ENCODE measurements around the gene KCTD2.

DNA sequence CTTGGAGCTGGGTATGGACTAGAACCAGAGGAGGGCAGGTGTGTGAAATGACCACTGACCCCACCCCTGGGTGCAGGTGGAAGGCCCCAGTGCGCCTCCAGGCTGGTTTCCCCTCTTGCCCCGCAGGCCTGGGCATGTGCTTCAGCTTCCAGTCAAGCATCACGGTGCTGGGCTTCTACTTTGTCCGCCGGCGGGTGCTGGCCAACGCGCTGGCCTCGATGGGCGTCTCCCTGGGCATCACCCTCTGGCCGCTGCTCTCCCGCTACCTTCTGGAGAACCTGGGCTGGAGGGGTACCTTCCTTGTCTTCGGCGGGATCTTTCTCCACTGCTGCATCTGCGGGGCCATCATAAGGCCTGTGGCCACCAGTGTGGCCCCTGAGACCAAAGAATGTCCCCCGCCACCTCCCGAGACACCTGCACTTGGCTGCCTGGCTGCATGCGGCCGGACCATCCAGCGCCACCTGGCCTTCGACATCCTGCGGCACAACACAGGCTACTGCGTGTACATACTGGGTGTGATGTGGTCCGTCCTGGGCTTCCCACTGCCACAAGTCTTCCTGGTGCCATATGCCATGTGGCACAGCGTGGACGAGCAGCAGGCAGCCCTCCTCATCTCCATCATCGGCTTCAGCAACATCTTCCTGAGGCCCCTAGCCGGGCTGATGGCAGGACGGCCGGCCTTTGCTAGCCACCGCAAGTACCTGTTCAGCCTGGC, 53.0 kb downstream of the KCTD2 start:
- TF ChIP-seq POLR2A (IDR thresholded peaks at IDR 0.05; ENCODE audit: extremely low read depth, insufficient read length) (no peak), MYC (IDR thresholded peaks at IDR 0.05; ENCODE audit: low read depth, low read length) (no peak)
- TF ChIP-seq, protein P1, sequence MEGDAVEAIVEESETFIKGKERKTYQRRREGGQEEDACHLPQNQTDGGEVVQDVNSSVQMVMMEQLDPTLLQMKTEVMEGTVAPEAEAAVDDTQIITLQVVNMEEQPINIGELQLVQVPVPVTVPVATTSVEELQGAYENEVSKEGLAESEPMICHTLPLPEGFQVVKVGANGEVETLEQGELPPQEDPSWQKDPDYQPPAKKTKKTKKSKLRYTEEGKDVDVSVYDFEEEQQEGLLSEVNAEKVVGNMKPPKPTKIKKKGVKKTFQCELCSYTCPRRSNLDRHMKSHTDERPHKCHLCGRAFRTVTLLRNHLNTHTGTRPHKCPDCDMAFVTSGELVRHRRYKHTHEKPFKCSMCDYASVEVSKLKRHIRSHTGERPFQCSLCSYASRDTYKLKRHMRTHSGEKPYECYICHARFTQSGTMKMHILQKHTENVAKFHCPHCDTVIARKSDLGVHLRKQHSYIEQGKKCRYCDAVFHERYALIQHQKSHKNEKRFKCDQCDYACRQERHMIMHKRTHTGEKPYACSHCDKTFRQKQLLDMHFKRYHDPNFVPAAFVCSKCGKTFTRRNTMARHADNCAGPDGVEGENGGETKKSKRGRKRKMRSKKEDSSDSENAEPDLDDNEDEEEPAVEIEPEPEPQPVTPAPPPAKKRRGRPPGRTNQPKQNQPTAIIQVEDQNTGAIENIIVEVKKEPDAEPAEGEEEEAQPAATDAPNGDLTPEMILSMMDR (IDR thresholded peaks at IDR 0.05; ENCODE audit: low read depth, low read length): no peak
- TF ChIP-seq, protein P2, sequence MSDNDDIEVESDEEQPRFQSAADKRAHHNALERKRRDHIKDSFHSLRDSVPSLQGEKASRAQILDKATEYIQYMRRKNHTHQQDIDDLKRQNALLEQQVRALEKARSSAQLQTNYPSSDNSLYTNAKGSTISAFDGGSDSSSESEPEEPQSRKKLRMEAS (IDR thresholded peaks at IDR 0.05; ENCODE audit: low read depth, low read length): no peak

Measured in NB4 (cell line).